ENCODE results near the gene RRH. TPM values are rescaled to one million over a fixed set of nuclear protein-coding genes. Genes with fewer than 3 reads are reported as not detected.
"Not testable (repeated sequence)": the region's sequence is repeated elsewhere in the genome, so short reads cannot be mapped to it uniquely, and the experiment has no call there.

The RRH gene
- total RNA-seq, 1 experiment from 2014 or later, result not detected

DNA sequence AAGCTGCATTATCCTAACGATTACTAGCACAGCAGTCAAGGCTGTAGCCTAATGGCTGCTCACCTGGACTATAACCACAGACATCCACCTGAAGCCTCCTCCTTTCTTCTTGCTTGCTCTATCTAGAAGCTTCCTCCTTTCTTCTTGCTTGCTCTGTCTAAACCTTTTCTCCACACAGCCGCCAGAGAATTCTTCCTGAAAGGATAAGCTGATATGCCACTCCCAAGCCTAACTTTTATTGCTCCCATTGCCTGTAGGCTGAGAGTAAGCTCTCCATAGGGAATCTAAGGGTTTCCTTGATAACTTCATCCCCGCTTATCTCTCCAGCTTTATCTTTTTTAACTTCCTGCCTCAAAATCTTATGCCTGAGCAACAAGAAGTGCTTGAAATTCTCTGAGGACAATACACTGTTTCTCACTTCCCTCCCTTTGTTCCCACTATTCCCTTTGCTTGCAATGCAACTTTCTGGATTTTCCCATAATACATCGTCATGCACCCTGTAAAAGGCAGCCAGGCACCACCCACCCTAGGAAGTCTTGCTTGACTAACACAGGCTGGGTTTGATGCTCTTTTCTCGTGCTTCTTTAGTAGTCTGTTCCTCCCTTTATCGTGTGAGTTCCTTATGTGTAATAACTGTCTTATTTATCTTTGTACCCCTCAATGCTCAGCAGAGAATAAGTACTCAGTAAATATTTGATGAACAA is 18.8 kb downstream of the RRH start:
- DNase-seq (ENCODE audit: low read depth), result no peak

DNA sequence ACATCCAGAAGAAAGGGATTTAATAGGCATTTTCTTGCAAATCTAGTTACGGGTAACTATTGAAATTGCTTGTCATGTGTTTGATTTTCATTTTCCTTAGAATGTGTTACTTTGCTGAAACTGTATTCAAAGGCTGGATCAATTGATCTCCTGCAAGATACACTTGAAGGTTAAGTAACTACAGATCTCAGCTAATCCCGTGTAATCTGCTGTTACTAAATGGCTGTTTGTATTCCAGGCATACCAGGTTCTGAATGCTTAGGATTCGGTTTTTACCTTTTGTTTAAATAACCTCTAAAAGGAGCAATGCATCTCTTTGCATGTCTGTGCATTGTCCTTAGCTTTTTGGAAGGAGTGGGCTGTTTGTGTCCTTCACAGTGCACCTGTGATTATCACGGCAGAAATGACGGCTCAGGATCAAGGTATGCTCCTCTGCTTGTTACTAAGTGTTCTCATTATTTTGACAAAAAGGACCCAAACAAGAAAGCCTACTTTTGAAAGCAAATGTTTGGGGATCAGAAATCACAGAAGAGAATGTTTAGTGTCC is 20.2 kb downstream of the RRH start, which contains the start of gene LRIT3:
Gene LRIT3, plus strand, starts transcription at position 212 of the 547 bp plus-strand sequence. Its CDS starts 95 bp downstream, at position 307.
- no peak for DNase-seq (ENCODE audit: low read depth)

DNA sequence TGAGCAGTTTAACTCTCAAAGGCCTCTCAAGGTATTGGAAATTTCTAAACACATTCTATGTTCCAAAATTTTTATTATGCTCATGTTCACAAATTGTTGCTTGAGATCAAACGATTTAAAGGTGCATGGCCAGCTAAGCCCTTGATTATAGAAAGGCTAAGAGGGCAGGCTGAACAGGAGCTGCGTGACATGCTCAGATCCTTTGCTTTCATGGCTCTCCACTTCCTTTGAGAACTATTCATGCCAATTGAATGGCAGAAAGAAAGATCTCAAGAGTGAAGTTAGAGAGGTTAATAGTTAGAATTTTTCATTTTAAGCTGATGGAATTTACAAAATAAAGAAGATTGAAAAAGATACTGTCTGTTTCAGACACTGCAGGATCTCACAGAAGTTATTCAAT is 20.7 kb downstream of the RRH start:
- no peak for DNase-seq (ENCODE audit: low read depth)

DNA sequence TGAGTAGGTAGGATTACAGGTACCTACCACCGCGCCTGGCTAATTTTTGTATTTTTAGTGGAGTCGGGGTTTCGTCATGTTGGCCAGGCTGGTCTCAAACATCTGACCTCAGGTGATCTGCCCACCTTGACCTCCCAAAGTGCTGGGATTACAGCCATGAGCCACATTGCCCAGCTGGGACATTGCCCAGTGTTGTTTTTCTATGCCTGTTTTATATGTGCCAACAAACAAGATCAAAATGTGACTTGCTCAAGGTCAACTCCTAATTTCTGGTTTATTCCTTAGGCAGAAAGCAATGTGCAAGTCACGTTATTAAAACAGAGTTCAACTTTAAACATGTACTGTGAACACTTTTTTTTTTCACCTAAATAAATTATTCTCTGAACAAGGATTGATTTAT is 22.8 kb downstream of the RRH start:
- DNase-seq (ENCODE audit: low read depth), result no peak

DNA sequence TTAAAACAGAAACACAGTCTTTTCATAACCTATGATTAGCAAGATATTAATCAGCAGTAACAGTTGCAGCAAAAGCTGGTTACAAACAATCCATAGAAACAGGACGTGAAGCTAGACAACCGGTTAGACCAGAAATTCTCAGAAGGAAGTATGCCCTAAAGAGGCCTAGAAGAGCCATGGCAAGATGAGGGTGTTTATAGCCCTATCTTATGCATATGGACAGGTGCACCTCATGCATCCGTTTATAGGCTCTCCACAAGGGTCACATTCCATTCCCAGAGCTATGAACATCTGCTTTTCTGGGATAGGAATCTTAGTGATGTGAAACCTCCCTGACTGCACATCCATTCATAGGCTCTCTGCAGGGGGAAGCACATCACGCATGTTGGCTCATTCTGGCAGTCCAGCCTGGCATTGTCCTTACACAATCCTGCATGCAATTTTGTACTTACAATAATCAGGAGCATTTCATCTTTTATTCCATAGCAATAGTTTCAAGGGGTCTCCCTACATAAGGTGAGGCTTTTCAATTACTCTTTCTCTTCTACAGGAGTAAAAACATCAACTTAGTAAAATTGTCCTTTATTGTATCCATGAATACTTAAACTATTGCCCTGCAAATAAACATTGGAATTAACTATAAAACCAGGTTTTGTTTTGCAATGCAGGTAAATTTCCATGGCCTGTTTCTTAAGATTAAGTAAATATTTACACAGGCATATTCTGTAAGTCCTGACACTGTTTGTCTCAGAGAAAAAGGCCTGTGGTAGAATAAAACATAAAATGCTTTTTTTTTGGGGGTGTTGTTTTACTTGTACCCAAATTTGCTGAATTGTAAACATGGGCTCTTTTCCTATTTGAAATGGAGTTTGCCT is 31.9 kb downstream of the RRH start:
- DNase-seq (ENCODE audit: low read depth), result not testable (repeated sequence)

DNA sequence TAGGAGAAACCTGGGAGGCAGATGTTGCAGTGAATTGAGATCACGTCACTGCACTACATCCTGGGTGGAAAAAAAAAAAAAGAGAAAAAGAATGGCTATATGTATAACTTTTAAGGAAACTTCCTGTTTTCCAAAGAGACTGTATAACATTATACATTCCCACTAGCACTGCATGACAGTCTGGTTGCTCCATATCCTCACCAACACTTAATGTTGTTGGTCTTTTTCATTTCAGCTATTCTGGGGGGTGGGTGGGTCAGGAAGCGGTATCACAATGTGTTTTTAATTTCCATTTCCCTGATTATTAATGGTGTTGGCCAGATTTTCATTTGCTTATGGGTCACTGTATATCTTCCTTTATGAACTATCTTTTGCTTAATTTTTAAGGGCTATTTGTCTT is 33.5 kb downstream of the RRH start:
- no peak for DNase-seq (ENCODE audit: low read depth)

DNA sequence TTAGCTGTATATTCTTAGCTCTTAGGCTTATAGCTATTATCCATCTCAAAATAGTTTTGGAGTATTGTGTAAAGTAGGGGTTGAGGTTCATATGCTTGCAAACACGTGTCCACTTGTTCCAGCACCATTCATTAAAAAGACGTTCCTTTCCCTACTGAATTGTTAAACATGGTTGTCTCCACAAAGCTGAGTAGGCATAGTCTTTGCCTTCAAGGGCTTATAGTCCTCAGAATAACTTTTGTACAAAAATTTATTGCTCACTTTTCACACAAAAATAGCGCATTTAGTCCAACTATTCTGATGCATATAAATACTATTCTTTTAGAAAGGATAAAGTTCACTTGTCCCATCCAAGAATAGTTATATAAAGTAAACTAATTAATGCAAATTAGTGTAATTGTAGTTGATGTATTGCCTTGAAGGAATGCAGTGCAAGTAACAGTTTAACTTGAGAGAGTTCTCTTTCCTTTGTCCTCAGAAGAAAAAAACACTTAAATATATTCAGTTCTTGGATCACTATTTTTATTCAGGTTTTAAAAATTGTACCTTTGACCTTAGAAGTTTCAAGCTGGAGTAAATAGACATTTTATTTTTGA is 34.2 kb downstream of the RRH start:
- no peak for DNase-seq (ENCODE audit: low read depth)

DNA sequence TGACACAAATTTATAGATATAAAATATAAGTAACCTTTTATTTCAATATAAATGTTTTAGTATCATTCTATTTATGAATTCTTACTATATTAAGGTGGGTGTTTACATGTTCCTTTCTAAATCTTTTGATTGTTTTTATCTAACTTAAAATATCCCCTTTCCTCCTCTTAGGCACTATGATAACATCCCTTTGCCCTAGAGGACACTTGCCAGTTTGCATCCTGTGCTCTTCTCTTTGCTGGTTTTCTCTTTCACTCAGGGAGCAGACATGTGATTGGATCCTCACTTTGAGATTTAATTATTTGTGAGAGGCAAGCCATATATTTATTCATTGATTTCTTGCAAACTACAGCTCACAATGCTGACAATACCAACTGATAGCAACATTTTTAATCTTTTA is 36.4 kb downstream of the RRH start:
- DNase-seq (ENCODE audit: low read depth), result no peak

DNA sequence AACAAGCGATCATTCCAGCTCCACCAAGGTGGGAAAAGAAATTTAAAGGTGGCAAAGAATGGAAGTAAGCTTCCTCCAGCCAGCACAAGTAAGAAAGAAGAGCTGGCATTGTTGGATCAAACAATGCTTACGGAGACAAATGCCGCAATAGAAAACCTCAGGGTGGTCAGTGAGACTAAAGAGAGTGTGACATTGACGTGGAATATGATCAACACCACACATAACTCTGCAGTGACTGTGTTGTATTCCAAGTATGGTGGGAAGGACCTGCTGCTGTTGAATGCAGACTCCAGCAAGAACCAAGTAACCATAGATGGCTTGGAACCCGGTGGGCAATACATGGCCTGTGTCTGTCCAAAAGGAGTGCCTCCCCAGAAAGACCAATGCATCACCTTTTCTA is 42.3 kb downstream of the RRH start:
- no peak for DNase-seq (ENCODE audit: low read depth)

DNA sequence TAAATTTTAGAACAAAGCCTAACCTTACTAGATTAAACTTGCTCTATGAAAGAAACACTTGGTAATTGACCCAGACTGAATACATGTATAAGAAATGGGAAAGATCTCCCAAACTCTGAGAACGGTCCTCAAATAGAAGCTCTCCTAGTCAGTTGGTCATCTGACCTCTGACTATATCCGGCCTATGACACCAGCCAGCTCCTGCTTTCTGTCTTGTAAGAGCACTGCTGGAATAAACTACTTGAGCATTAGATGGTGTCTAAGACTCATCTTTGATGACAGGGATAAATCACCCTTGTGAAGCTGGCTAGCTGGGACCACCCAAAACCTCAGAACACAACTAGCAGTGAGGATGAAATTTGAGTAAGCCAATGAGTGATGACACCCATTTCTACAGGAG is 44.3 kb downstream of the RRH start:
- DNase-seq (ENCODE audit: low read depth), result no peak

DNA sequence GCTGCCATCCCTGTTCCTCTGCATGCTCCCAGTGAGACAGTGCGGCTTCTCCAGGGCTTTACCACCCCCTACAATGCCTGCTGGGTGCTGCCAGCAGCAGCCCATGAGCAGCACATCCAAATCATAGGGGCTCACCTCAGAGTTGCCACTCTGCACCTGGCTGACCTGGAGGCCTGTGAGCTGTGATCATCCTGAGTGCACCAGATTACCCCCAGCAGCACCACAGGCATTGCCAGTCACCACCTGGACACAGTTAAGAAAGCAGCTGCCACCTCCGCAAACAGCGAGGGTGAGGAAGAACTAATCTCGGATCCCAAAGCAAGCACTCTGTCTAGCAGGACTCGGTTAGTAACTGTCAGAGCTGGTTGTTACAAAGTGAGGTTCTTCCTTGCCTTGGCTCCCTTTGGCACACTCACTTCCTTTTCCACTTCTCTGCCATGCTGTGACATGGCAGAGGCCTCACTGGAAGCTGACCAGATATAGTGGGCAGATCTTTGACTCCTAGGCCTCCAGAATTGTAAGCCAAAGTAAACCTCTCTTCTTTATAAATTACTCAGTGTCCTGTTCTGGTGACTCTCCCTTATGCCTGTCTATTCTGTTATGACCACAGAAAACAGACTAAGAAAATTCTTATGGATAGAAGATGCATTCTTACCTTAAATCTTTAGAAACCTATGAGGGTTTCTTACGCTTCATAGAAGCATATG is 45.3 kb downstream of the RRH start:
- no peak for DNase-seq (ENCODE audit: low read depth)

DNA sequence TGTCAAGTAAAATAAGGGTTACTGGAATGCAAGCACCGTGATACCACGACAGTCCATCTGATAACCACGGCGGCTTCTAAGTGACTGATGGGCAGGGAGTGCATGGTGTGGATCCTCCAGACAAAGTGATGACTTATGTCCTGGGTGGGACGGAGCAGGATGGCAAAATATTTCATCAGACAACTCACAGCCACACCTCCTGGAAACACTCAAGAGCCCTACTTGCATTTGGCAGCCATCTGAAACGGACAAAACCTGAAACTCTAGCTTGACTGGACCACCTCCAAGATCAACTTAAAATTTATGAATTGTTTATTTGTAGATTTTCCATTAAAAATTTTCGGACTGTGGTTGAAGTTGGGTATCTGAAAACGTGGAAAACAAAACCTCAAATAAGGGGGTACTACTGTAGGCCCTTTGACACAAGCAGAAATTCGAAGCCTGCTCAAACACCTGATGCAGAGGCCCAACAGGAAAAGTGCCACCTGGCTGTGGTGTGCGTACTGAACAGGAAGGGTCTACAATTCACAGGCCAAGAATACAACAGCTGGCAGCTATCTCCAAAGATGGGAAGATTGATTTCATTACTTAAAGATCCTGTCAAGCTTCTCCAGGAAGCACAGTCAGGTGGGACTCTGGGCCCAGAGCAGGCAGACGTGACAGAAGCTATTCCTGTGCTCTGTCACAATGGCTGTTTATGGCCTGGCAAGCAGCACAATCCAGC is 46.2 kb downstream of the RRH start:
- DNase-seq (ENCODE audit: low read depth), result no peak

DNA sequence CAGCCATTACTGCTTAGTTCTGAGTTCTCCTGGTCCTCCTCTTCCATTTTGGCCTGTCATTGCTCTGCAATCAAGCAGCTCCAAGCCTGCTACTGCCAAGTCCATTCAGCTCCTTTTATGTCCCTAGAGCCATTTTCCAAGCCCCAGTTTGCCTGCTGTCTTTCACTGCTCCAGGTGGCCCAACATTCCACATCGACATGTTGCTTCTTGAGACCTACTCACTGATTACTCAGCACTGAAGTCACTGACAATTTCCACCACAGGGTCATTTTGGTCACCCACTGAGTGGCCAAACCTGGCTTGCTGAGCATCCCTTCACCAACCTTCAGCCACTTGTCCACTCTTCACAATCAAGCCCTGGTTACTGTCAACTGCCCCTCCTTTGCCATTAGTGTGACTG is 47.3 kb downstream of the RRH start:
- peak; percentile 4 for DNase-seq (ENCODE audit: low read depth)

DNA sequence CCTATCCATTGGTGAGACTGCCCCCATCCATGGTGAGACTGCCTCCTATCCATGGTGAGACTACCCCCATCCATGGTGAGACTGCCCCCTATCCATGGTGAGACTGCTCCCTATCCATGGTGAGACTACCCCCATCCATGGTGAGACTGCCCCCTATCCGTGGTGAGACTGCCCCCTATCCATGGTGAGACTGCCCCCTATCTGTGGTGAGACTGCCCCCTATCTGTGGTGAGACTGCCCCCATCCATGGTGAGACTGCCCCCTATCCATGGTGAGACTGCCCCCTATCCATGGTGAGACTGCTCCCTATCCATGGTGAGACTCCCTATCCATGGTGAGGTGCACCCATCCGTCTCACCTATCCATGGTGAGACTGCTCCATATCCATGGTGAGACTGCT is 47.8 kb downstream of the RRH start:
- DNase-seq (ENCODE audit: low read depth), result not testable (repeated sequence)

DNA sequence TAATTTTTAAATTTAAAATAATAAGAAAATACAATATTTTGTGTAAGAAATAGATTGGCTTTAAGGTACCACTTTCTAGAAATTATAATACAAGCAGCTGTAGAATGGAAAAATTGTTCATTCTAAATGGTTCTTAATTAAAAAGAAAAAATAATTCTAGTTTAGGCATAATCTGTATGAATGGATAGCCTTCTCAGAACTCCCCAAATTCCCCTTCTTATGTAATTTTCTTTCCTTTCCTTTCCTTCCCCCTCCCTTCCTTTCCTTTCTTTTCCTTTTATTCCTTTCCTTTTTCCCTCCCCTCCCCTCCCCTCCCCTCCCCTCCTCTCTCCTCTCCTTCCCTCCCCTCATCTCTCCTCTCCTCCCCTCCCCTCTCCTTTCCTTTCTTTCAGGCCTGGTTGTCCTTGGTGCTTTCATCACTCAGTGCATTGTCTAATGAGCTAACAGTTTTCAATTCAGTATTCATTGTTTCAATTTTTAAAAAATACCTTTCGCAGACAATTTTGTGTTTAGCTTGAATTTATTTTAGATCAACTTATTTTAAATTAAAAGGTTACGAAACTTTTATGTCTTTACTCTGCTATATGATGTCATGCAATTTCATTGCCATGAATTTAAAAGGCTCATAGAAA is 49.0 kb downstream of the RRH start:
- no peak for DNase-seq (ENCODE audit: low read depth)

DNA sequence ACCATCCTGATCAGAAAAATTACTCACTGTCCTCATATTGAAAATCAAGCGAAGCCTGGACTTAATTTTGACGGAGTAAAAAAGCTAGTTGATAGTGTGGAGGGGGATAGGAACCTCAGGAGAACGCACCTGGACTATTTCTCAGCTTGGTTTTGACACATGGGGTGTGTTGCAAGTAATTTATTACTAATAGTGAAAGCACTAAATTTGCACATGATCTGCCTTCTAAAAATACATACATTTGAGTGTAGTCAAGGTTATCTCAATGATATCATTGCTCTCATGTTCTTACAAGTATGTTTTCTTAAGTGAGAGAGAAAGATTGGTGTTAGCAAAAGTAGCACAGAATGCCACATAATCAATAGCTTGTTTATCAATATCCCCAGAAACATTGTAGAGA is 49.6 kb downstream of the RRH start:
- no peak for DNase-seq (ENCODE audit: low read depth)

DNA sequence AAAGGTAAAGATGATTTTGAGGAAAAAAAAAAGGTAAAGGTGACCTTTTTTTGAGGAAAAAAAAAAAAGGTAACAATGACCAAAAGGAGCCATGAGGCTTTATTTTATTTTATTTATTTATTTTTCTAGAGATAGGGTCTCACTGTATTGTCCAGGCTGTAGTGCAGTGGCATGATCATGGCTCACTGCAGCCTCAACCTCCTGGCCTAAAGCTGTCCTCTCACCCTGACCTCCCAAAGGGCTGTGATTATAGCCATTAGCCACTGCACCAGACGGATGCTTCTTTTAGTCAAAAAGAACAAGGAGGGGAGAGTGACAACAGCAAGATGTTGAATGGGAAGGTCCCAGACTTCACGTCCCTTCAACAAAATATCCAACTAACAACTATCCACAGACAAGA is 50.6 kb downstream of the RRH start:
- DNase-seq (ENCODE audit: low read depth), result no peak

DNA sequence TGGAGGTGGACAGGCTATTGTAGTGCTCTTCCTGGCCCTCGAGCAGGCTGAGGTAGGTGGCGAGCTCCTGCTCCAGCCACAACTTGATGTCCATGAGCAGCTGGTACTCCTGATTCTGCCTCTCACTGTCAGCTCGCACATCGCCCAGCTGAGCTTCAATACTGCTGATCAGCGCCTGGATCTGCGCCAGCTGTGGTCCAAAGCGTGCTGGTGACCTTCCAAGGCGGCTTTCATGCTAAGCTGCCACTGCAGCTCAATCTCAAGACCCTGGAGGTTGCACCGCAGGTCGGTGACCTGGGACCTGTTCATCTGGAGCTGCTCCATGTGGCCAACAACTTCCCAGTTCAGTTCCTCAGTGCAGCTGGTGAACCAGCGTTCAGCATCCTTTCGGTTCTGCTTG is 51.3 kb downstream of the RRH start:
- no peak for DNase-seq (ENCODE audit: low read depth)

DNA sequence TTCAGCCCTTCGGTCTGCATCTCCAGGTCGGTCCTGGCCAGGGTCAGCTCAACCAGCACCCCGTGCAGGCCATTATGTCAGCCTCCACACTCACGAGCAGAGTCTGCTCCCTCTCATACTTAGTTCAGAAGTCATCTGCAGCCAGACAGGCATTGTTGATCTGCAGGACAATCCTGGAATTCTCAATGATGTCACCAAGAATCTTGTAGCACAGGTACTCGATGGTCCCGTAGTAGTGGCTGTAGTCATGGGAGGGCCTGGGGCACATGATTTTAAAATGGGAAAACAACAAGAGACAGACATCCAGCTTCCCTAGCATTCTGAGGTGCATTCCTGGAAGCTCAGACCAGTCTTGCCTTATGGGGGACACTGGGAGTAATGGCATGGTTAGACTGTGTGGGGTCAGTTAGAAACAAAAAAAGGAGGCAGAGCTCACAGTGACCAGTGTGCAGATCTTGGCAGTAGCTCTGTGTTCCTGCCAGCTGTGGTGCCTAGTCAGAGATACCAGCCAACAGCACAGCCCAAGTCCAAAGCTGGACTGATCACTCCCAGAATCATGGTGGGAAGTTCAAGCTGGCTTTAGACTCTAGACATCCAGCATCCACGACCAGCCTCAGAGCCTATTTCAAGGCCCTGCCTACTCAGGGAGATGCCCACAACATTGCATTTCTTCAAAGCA is 52.0 kb downstream of the RRH start:
- DNase-seq (ENCODE audit: low read depth), result no peak

DNA sequence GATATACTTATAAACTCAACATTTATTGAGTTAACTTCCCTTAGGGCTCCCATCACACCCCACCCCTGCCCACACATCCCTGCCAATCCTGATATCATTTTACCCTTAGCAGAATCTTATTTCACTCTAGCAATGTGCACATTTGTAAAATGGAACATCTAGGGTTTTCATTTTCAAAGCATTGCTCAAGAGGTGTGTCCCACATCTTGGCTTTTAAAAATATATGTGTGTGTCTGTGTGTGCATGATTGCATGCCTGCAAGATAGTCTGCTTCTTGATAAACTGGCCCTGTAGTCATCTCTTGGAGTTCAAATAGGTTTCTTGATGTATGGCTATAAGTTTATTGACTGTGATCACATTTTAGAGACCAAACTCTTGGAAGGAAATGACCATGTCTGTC is 58.5 kb downstream of the RRH start:
- no peak for DNase-seq (ENCODE audit: low read depth)

Measured in M059J (cell line).